Breast epithelium (tissue), 3 donors: ENCODE results near the gene METTL1.

Source experiments
- CTCF ChIP-seq, 3 donors: fragments of 450-650 bp; IDR thresholded peaks; one replicate each; pipeline ENCODE4 v1.5.1; 2016 to 2017; ENCODE audit warnings: antibody characterized with exemption in 3 of 3, mild to moderate bottlenecking in 3 of 3, moderate library complexity in 3 of 3
- POLR2A ChIP-seq: fragments of 450-650 bp; IDR thresholded peaks from one replicate; pipeline ENCODE4 v1.6.1; 2016; ENCODE audit warnings: antibody characterized with exemption, mild to moderate bottlenecking, moderate library complexity
- POLR2AphosphoS5 ChIP-seq, 3 donors: sonication (generic); formaldehyde crosslinking; IDR thresholded peaks; one replicate each; pipeline ENCODE4 v1.6.1; 2017; ENCODE audit warnings: antibody characterized with exemption in 3 of 3

- TF ChIP-seq CTCF (IDR thresholded peaks at IDR 0.05) (no peak), POLR2A (no peak), POLR2AphosphoS5 (IDR thresholded peaks at IDR 0.05) (no peak)
Observed at GRCh38 chr12:57731411-57732080, 40.4 kb downstream of the METTL1 start.
